GM12864 (cell line): ENCODE data around the gene ACD.

Experiments used
- DNase-seq: peaks from one replicate; pipeline ENCODE4 v3.0.0-alpha.2; 2011; ENCODE audit warnings: low read depth
- H3K4me3 ChIP-seq: 2 replicates; pipeline ENCODE4 v1.5.1; 2011; ENCODE audit warnings: mild to moderate bottlenecking, low read depth, low read length, control low read depth
- CTCF ChIP-seq: IDR thresholded peaks from 2 replicates; pipeline ENCODE4 v1.5.1; 2011; ENCODE audit warnings: low read depth, mild to moderate bottlenecking, moderate library complexity, low read length, control low read depth, inconsistent platforms; ENCODE audit errors: missing control alignments

ACD gene

GRCh38 chr16:67683767-67684166 is 23.7 kb upstream of the ACD start:
- H3K4me3 ChIP-seq, result no peak overlapping the region
- TF ChIP-seq CTCF, result no peak
- DNase-seq, result no peak

GRCh38 chr16:67679935-67680897 is 20.2 kb upstream of the ACD start:
- DNase-seq, result no peak
- TF ChIP-seq CTCF, result no peak
- H3K4me3 ChIP-seq, result no peak overlapping the region

- TF ChIP-seq CTCF, result no peak
- DNase-seq, result no peak
- no peak overlapping the region for H3K4me3 ChIP-seq
Measured at GRCh38 chr16:67678354-67679023, 18.4 kb upstream of the ACD start.

GRCh38 chr16:67677712-67678111 is 17.7 kb upstream of the ACD start:
- TF ChIP-seq CTCF, result no peak
- no peak for DNase-seq
- H3K4me3 ChIP-seq, result no peak overlapping the region

GRCh38 chr16:67676939-67677338 is 16.9 kb upstream of the ACD start:
- no peak overlapping the region for H3K4me3 ChIP-seq
- DNase-seq, result no peak
- no peak for TF ChIP-seq CTCF

GRCh38 chr16:67676516-67676915 is 16.5 kb upstream of the ACD start:
- H3K4me3 ChIP-seq, result no peak overlapping the region
- no peak for DNase-seq
- no peak for TF ChIP-seq CTCF

- TF ChIP-seq CTCF, result no peak
- no peak overlapping the region for H3K4me3 ChIP-seq
- no peak for DNase-seq
Measured at GRCh38 chr16:67675999-67676398, 15.9 kb upstream of the ACD start.
